DOHH2 (cell line): ENCODE results near the gene CPD.
"Not testable (repeated sequence)": the region's sequence is repeated elsewhere in the genome, so short reads cannot be mapped to it uniquely, and the experiment has no call there.

ENCODE experiments used
- H3F3A ChIP-seq: fragments of 200-600 bp; sonication (generic), shearing (Covaris generic); 2 replicates; pipeline ENCODE4 v1.6.0; 2016; ENCODE audit warnings: antibody characterized with exemption, mild to moderate bottlenecking; ENCODE audit not compliant: control insufficient read depth, insufficient read depth
- H3K27ac ChIP-seq: fragments of 200-600 bp; sonication (generic); 2 replicates; pipeline ENCODE4 v1.5.1; 2014; ENCODE audit warnings: low read depth, mild to moderate bottlenecking, low read length, moderate library complexity
- H3K27me3 ChIP-seq: fragments of 200-600 bp; sonication (generic); 2 replicates; pipeline ENCODE4 v1.6.1; 2014; ENCODE audit warnings: mild to moderate bottlenecking, low read length, mixed read lengths; ENCODE audit not compliant: control insufficient read depth
- H3K36me3 ChIP-seq: fragments of 200-600 bp; sonication (generic); 2 replicates; pipeline ENCODE4 v1.6.1; 2014; ENCODE audit warnings: mild to moderate bottlenecking, low read length, moderate library complexity, mixed read lengths; ENCODE audit not compliant: control insufficient read depth
- H3K4me1 ChIP-seq: fragments of 200-600 bp; sonication (generic); 2 replicates; pipeline ENCODE4 v1.6.1; 2014; ENCODE audit warnings: mild to moderate bottlenecking, low read length, mixed read lengths; ENCODE audit not compliant: control insufficient read depth
- H3K4me2 ChIP-seq: fragments of 200-600 bp; sonication (generic); 2 replicates; pipeline ENCODE4 v1.6.0; 2014; ENCODE audit warnings: mild to moderate bottlenecking, low read length, moderate library complexity
- H3K4me3 ChIP-seq: fragments of 200-600 bp; sonication (generic); 2 replicates; pipeline ENCODE4 v1.5.1; 2014; ENCODE audit warnings: mild to moderate bottlenecking, low read length, mixed read lengths
- H3K79me2 ChIP-seq: fragments of 200-600 bp; sonication (generic); 2 replicates; pipeline ENCODE4 v1.6.1; 2014; ENCODE audit warnings: mild to moderate bottlenecking, low read length, mixed read lengths; ENCODE audit not compliant: control insufficient read depth
- H3K9me2 ChIP-seq: fragments of 200-600 bp; sonication (generic); replicated peaks from 2 replicates; pipeline ENCODE4 v1.6.1; 2014; ENCODE audit warnings: mild to moderate bottlenecking, low read length, mixed read lengths; ENCODE audit not compliant: control insufficient read depth
- H3K9me3 ChIP-seq: fragments of 200-600 bp; sonication (generic); 2 replicates; pipeline ENCODE4 v1.6.1; 2014; ENCODE audit warnings: antibody characterized with exemption, low read length, mixed read lengths; ENCODE audit not compliant: control insufficient read depth, insufficient read depth
- H4K20me1 ChIP-seq: fragments of 200-600 bp; sonication (generic); 2 replicates; pipeline ENCODE4 v1.6.0; 2014; ENCODE audit warnings: low read depth, mild to moderate bottlenecking, antibody characterized with exemption, low read length, moderate library complexity; ENCODE audit not compliant: control insufficient read depth, insufficient read depth
- EZH2phosphoT487 ChIP-seq: fragments of 200-600 bp; sonication (generic); IDR thresholded peaks from 2 replicates; pipeline ENCODE4 v1.6.1; 2017; ENCODE audit warnings: borderline replicate concordance, mild to moderate bottlenecking, antibody characterized with exemption, low read length, moderate library complexity, mixed read lengths
- TF ChIP-seq, protein P1 (sequence below): fragments of 200-600 bp; sonication (generic); IDR thresholded peaks from one replicate; pipeline ENCODE4 v1.5.1; 2014; ENCODE audit warnings: antibody characterized with exemption, mild to moderate bottlenecking, low read depth, low read length; ENCODE audit not compliant: poor library complexity, severe bottlenecking

The CPD gene

DNA sequence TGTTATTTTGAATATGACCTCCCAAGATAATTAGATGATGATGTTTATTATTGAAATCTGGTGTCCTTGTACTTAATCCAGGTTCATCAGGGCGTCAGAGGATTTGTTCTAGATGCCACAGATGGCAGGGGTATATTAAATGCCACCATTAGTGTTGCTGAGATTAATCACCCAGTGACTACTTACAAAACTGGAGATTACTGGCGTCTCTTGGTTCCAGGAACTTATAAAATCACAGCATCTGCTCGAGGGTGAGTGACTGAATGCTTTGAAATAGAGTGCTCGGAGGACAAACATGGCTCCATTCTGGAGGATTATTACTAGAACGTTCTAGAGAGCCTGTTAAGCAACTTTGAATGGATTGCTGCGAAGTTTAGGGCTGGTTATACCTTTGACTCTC, 65.0 kb downstream of the CPD start:
- Histone ChIP-seq H3F3A (no peaks in the 10 kb centered on the region), H3K4me1 (no peaks in the 10 kb centered on the region), H4K20me1 (no peaks in the 10 kb centered on the region), H3K4me3 (no peak overlapping the region), H3K27me3 (no peaks in the 10 kb centered on the region), H3K36me3 (peaks cover 9% of the 10 kb centered on the region), H3K79me2 (no peaks in the 10 kb centered on the region), H3K27ac (no peak overlapping the region), H3K9me2 (no peaks in the 10 kb centered on the region), H3K9me3 (no peaks in the 10 kb centered on the region), H3K4me2 (no peak overlapping the region)
- TF ChIP-seq EZH2phosphoT487, result no peak
- TF ChIP-seq, protein P1, sequence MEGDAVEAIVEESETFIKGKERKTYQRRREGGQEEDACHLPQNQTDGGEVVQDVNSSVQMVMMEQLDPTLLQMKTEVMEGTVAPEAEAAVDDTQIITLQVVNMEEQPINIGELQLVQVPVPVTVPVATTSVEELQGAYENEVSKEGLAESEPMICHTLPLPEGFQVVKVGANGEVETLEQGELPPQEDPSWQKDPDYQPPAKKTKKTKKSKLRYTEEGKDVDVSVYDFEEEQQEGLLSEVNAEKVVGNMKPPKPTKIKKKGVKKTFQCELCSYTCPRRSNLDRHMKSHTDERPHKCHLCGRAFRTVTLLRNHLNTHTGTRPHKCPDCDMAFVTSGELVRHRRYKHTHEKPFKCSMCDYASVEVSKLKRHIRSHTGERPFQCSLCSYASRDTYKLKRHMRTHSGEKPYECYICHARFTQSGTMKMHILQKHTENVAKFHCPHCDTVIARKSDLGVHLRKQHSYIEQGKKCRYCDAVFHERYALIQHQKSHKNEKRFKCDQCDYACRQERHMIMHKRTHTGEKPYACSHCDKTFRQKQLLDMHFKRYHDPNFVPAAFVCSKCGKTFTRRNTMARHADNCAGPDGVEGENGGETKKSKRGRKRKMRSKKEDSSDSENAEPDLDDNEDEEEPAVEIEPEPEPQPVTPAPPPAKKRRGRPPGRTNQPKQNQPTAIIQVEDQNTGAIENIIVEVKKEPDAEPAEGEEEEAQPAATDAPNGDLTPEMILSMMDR, result no peak

DNA sequence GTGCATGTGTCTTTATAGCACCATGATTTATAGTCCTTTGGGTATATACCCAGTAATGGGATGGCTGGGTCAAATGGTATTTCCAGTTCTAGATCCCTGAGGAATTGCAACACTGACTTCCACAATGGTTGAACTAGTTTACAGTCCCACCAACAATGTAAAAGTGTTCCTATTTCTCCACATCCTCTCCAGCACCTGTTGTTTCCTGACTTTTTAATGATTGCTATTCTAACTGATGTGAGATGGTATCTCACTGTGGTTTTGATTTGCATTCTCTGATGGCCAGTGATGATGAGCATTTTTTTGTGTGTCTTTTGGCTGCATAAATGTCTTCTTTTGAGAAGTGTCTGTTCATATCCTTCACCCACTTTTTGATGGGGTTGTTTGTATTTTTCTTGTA, 67.9 kb downstream of the CPD start:
- not testable (repeated sequence) for H3K4me2 ChIP-seq, H3F3A ChIP-seq, H3K4me1 ChIP-seq, H3K27ac ChIP-seq, H3K9me3 ChIP-seq, H4K20me1 ChIP-seq, H3K9me2 ChIP-seq, H3K27me3 ChIP-seq, H3K4me3 ChIP-seq, H3K79me2 ChIP-seq
- peaks cover 13% of the 10 kb centered on the region for H3K36me3 ChIP-seq

DNA sequence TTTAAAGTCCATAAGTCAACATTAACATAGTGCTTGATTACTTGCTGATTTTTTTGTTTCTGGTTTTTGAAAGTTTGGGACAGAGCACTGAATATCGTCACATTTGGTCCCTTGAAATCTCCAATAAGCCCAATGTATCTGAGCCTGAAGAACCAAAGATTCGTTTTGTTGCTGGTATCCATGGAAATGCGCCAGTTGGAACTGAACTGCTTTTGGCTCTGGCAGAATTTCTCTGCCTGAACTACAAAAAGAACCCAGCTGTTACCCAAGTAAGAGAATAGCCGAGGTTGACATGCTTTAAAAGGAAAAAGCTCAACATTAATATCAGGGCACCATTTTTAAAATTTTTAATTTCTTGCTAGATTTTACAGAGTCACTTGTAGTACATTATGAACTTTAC, 70.8 kb downstream of the CPD start:
- no peaks in the 10 kb centered on the region for H3K27me3 ChIP-seq
- no peaks in the 10 kb centered on the region for H3K4me1 ChIP-seq
- H3K79me2 ChIP-seq, result no peaks in the 10 kb centered on the region
- no peak overlapping the region for H3K4me3 ChIP-seq
- H3K4me2 ChIP-seq, result no peak overlapping the region
- H3K9me3 ChIP-seq, result no peaks in the 10 kb centered on the region
- peaks cover 14% of the 10 kb centered on the region for H3K36me3 ChIP-seq
- H3K9me2 ChIP-seq, result no peaks in the 10 kb centered on the region
- H4K20me1 ChIP-seq, result no peaks in the 10 kb centered on the region
- TF ChIP-seq EZH2phosphoT487, result no peak
- TF ChIP-seq, protein P1, result no peak
- no peaks in the 10 kb centered on the region for H3F3A ChIP-seq
- H3K27ac ChIP-seq, result no peak overlapping the region

DNA sequence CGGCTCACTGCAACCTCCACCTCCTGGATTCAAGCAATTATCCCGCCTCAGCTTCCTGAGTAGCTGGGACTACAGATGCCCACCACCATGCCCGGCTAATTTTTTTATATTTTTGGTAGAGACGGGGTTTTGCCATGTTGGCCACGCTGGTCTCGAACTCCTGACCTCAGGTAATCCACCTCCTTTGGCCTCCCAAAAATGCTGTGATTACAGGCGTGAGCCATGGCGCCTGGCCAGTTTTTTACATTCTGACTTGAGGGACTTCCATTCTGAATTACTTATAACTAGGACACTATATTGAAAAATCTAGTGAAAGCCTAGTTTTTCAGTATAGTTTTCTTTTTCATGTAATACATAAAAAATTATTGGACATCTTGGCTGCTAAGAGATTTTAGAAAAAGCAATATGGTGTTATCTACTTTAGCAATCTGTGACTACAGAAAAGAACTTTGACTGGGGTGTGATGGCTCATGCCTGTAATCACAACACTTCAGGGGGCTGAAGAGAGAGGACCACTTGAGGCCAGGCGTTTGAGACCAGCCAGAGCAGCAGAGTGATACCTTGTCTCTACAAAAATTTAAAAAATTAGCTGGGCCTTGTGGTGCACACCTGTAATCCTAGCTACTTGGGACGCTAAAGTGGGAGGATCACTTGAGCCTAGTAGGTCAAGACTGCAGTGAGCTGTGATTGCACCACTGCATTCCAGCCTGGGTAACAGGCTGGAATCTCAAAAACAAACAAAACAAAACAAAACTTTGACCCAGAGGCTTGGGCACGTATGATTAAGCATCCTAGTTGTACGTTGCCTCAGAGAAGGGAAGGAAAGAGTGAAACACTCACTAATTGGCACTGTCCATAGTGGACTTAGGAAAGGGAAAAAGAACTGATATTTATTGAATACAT, 71.6 kb downstream of the CPD start:
- no peaks in the 10 kb centered on the region for H3K4me1 ChIP-seq
- peaks cover 19% of the 10 kb centered on the region for H3K36me3 ChIP-seq
- no peaks in the 10 kb centered on the region for H4K20me1 ChIP-seq
- no peak overlapping the region for H3K4me3 ChIP-seq
- TF ChIP-seq EZH2phosphoT487, result no peak
- TF ChIP-seq, protein P1, result no peak
- no peaks in the 10 kb centered on the region for H3K9me2 ChIP-seq
- H3K4me2 ChIP-seq, result no peak overlapping the region
- no peaks in the 10 kb centered on the region for H3K79me2 ChIP-seq
- H3K27me3 ChIP-seq, result no peaks in the 10 kb centered on the region
- H3F3A ChIP-seq, result no peaks in the 10 kb centered on the region; the same call in 1 of the 2 replicates
- no peak overlapping the region for H3K27ac ChIP-seq
- no peaks in the 10 kb centered on the region for H3K9me3 ChIP-seq
